HG03432 (cell line): ENCODE data around the gene SLC35A4.
"Not testable (repeated sequence)": the region's sequence is repeated elsewhere in the genome, so short reads cannot be mapped to it uniquely, and the experiment has no call there.

ENCODE experiments used
- ATAC-seq: cut with Tn5 transposase; IDR thresholded peaks from one replicate; pipeline ENCODE4 v1.9.1; 2021; ENCODE audit warnings: mild to moderate bottlenecking, moderate library complexity; ENCODE audit not compliant: unreplicated experiment

SLC35A4 gene

DNA sequence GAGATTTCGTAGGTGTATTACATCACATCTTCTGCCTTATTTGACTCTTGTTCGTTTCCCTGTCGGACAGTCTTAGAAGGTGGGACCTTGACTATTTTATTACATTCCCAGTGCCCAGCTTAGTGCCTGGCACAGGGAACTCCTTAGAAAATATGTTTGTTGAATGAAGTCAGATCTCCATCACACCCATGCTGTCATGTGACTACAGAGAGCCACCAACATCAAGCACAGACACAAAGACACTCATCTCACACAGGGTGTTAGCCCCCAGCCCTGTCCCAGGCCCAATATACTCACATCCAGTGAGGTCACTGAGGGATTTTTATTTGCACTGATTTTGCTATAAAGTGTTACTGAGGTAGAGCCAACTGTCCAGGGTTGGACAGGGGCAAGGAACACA lies 6.7 kb upstream of the SLC35A4 start:
- ATAC-seq, result no peak

DNA sequence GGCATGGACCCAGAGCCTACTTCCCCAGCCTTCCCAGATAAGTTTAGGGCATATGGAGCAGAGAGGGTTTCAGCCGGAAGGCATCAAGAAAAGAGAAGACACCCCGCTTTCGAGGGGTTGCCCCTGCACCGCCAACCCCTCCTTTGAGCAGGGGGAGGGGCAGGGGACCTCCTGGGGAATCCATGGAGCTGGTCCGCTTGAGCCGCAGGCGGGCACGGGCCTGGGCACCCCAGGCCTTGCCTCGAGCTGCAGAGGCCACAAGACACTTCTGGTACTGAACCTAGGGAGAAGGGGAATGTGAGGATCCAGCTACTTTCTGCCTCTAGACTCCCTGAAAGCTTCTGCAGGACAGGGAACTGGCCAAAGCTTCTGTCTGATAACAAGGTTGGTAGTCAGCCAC lies 6.1 kb upstream of the SLC35A4 start:
- ATAC-seq, result no peak

DNA sequence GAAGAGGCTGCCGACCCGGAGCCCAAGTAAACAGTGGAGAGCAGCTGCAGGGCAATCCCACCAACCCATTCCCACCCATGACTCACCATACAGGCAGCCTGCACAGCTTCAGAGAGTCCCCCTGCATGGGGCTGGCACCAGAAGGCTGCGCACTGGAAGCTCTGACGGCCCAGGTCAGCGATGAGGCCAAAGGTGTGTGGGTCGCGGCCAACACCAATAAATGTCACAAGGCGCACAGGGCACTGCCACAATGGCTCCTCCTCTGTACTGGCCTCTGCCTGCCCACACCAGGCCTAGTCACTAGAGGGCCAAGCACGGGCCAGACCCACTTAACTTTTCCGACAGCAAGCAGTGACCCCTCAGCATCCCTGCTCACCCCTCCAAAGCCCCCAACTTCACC lies 4.4 kb upstream of the SLC35A4 start:
- ATAC-seq, result no peak

DNA sequence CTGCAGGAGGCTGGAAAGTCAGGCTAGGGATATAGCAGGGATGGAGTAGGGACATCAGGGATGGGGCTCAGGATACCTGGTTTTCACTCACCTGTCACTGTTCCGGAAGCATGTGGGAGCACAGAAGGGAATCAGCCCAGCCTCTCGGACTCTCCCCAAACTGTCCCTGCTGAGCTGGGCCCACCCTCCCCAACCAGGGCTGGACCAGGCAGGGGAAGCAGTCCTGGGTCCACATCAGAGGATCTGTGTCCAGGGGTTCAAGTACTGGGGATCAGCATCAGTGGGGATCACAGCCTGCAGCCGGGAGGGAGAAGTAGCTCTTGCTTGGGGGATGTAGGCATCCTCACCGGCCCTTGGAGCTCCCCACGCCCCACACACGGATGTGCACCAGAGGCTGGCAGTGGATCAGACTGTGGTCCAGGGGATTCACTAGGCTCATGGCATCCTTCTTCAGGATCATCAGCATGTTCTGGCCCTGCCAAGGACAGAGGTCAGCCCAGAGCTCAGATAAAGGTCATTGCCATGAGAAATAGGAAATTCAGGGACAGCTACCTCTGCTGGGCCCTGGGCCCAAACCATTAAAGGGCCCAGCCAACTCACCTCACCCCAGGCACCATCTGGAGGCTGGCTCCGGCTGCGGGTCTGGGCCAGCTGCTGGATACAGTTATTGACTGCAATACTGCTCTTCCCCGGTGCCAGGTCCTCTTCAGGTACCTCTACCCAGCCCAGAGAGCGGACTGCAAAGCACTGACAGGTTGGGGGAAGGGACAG lies 2.7 kb upstream of the SLC35A4 start:
- no peak for ATAC-seq

DNA sequence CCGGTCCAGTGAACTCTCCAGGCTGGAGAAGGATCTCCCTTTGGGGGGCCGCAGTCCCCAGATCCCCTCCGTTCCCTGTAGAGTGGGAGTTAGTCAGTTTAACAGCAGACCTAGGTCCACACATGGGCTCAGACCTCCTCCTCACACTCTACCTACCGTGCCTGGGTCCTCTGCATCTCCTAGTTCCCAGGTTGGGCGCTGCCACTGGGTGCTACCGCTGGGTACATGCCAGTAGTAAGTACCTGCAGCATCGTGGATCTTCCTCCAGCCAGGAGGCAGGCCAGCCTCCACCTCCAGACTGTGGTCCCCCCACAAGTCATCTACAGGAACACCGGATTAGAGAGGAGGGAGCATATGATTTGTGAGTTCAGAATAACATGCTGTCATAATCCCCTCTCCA lies 1.0 kb upstream of the SLC35A4 start:
- no peak for ATAC-seq

DNA sequence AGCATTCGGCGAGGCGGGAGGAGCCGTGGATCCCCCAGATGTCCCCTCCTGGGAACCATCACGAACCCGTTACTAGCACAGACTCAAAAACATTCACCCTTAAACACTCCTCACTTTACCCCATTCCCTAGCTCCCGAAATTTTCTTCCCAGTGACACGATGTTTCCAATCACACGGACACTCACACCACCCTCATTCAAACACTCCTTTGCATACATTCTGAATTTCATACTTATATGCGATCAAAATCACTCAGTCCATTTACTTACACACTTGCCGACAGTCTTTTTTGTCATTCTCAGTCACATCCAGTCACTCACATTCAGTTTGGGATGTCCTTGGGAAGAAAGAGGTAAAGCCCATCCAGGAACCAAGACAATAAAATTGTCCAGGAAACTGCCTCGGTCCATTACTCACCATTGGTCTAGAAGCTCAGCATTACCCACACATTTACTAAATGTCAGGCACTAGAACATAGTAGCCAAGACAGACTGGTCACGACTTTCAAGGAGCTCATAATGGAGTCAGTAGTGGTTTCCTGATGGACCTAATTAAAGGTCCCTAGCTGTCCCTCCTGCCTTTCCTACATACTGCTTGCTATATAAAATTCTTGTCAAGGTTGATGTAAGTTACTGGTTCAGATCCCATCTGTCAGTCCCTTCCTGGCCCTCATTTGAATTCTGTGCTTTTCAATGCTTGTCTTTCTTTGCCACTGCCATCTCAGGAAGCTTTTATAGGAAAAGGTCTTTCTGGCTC lies 574 bp downstream of the SLC35A4 start:
- no peak for ATAC-seq

DNA sequence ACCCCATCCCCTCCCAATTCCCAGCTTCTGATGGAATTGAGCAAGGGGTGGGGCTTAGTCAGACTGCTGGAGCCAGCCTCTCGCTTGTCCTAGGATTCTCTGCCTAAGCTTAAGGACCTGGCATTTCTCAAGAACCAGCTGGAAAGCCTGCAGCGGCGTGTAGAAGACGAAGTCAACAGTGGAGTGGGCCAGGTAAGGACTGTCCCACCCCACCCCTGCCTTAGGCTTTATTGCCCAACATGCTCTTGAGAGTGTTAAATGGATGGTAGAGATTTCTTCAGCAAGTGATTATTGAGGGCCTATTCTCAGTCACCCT lies 1.1 kb downstream of the SLC35A4 start:
- ATAC-seq, result no peak

DNA sequence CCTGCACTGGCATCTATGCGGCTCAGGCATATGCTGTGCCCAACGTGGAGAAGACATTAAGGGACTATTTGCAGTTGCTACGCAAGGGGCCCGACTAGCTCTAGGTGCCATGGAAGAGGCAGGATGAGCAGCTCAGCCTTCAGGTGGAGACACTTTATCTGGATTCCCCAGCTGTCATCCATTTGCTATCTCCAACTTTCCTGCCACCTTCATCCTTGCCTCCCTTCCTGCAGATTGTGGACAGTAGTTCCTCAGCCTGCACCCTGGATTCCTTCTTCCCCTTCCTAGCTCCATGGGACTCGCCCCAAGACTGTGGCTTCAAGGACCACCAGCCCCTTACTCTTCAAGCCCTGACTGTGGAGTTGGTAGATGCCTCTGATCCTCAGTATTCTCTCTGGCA lies 2.0 kb downstream of the SLC35A4 start:
- no peak for ATAC-seq

DNA sequence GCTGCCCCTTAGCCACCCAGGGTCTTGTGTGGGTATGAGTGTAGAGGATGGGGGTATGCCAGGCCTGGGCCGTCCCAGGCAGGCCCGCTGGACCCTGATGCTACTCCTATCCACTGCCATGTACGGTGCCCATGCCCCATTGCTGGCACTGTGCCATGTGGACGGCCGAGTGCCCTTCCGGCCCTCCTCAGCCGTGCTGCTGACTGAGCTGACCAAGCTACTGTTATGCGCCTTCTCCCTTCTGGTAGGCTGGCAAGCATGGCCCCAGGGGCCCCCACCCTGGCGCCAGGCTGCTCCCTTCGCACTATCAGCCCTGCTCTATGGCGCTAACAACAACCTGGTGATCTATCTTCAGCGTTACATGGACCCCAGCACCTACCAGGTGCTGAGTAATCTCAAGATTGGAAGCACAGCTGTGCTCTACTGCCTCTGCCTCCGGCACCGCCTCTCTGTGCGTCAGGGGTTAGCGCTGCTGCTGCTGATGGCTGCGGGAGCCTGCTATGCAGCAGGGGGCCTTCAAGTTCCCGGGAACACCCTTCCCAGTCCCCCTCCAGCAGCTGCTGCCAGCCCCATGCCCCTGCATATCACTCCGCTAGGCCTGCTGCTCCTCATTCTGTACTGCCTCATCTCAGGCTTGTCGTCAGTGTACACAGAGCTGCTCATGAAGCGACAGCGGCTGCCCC lies 2.6 kb downstream of the SLC35A4 start:
- ATAC-seq, result no peak

DNA sequence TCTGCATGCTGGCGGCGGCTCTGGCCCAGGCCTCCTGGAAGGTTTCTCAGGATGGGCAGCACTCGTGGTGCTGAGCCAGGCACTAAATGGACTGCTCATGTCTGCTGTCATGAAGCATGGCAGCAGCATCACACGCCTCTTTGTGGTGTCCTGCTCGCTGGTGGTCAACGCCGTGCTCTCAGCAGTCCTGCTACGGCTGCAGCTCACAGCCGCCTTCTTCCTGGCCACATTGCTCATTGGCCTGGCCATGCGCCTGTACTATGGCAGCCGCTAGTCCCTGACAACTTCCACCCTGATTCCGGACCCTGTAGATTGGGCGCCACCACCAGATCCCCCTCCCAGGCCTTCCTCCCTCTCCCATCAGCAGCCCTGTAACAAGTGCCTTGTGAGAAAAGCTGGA lies 3.2 kb downstream of the SLC35A4 start:
- no peak for ATAC-seq

DNA sequence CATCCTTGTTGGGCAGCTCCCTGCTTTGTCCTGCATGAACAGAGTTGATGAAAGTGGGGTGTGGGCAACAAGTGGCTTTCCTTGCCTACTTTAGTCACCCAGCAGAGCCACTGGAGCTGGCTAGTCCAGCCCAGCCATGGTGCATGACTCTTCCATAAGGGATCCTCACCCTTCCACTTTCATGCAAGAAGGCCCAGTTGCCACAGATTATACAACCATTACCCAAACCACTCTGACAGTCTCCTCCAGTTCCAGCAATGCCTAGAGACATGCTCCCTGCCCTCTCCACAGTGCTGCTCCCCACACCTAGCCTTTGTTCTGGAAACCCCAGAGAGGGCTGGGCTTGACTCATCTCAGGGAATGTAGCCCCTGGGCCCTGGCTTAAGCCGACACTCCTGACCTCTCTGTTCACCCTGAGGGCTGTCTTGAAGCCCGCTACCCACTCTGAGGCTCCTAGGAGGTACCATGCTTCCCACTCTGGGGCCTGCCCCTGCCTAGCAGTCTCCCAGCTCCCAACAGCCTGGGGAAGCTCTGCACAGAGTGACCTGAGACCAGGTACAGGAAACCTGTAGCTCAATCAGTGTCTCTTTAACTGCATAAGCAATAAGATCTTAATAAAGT lies 3.9 kb downstream of the SLC35A4 start:
- no peak for ATAC-seq

DNA sequence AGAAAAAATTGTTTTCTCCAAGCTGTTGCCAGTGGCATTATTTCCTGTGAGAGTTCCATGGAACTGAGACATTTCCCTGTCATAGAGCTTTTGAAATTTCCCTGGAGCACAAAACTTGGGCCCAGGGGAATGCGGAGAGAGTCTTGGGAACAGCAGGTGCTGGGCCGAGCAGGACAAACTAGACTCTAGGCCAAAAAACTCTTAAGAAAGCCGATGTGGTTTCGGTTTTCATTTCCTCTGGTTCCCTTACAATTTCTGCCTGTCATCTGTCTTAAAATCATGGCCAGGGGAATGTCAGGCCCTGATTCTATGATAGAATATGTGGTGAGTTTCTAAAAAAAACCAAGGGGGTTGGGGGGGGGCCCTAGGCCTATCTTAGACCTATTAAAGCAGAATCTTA lies 4.6 kb downstream of the SLC35A4 start:
- ATAC-seq, result peak; percentile 23

DNA sequence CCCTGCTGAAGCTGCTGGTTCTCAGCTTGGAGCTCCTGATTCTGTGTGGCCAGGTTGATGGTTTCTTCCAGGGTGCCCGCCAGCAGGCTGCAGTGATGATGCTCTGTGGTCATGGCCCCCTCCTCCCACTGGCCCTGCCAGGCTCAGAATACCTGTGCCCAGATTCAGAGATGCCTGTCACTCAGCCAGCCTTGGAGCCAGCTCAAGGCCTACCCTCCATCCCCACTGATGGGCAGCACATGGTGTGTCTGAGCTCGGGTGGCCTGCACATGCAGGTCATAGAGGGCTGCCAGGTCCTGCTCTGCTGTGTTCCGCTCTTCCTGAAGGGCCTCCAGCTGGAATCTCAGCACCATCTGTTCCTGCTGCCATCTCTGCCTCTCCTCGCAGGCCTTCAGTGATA lies 5.4 kb downstream of the SLC35A4 start:
- ATAC-seq, result no peak

DNA sequence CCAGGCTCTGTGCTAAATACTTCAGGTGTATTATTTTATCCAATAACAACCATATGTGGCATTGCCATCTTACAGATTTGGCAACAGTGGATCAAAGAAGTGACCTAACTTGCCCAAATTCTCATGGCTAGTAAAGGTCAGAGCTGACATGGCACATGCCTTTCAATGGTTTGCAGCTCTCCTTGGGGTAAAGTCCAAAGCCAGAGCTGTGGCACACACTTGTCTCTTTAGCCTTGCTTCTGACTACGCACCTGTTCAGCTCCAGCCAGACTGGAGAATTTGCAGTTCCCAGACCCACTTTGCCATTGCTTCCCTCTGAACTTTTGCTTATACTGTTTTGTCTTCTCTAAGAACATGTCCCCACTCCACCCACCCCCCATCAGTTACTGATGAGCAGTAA lies 5.9 kb downstream of the SLC35A4 start:
- no peak for ATAC-seq

DNA sequence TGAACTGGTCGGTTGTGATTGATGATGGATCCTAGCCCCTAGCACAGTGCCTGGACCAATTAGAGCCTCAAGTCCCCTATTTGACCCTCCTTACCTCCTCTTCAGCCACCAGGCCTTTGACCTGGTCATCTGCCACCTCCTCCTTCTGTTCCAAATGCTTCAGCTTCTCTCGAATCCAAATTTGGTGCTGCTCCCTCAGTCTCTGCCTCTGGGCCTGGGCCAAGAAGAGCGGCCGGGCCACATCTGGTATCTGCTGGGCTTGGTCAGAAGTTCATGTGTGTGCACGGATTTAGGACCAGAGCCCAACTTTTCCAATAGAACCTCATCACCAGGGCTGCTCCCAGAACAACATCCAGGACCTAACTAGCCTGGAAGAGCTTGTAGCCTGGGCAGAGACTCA lies 6.5 kb downstream of the SLC35A4 start:
- ATAC-seq, result no peak

DNA sequence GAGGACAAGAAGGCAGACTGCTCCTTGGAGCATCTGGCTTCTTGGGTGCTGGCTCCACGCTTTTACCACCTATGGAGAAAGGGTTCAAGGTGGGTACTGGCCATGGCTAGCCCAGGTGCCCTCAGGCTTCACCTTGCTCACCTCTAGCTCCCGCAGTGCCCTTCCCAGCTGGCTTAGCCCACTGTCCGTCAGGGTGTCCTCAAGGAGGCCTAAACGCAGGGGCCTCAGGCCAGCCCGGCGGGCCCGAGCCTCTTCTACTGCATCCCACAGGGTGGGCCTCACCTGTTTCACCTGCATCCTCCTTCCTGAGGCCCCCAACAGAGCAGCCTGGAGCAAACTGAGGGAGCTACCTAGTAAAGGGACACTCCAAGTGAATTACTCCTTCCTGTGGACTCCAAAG lies 9.1 kb downstream of the SLC35A4 start:
- ATAC-seq, result no peak

DNA sequence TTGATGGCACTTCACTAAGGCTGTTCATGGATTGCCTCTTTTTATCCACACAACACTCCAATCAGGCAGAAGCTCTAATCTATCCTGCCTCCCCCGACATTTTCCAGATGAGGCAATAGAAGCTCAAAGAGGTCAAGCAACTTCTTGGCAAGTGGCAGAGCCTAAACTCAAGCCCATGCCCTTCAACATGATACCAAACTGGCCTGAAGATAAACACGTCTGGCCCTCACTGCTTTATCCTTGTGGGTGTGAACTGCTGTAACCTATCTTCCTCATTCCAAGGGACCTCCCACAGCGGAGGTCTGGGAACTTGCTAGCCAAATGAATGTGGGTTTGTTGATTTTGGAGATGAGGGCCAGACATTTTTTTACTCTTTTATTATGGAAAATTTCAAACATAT lies 9.5 kb downstream of the SLC35A4 start:
- ATAC-seq, result no peak

DNA sequence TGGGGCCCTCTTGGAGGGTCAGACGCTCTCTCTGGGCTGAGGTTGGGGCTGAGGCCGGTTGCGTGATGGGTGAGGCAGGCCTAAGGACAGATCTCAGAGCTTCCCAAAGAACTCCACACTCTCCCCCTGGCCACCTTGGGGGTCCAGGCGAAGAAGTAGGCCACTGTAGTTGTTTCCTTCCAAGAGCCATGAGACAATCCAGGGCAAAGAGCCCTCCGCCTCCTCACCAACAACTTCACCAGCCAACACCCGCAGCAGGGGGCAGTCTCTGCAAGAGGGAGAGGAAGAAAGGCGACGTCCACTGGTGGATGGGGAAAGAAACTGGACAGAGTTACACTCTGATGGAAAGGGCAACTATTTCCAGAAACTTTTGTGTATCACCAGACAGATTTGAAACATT lies 10.7 kb downstream of the SLC35A4 start:
- ATAC-seq, result no peak

DNA sequence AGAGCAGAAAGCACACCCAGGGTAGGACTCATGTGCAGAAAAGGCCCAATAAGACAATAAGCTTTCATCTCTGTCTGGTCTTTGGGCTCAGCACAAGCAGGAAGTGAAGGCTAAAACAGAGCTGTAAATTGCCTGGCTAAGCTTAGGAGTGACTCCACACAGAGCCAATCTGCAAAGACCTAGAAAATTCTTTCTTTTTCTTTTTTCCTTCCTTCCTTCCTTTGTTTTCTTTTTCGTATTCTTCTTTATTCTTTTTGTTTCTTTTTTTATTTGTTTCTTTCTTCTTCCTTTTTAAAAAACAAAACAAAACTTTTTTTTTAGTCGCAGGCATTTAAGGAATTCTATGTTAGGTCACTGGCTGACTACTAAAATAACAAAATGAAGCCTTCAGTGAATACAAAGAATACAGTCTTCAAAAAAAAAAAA lies 12.2 kb downstream of the SLC35A4 start:
- no peak for ATAC-seq

DNA sequence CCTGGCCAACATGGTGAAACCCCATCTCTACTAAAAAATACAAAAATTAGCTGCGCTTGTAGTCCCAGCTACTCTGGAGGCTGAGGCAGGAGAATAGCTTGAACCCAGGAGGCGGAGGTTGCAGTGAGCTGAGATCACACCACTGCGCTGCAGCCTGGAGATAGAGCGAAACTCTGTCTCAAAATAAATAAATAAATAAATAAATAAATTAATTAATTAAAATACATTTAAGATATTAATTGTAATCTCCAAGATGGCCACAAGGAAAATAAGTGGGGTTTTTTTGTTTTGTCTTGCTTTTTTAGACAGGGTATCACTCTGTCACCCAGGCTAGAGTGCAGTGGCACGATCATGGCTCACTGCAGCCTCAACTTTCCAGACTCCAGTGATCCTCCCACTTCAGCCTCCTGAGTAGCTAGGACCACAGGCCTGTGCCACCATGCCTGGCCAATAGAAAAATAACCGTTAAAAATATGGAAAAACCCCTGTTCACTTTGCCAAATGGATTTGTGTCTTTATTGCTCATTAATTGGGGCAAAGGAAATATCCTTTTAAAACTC lies 14.6 kb downstream of the SLC35A4 start:
- not testable (repeated sequence) for ATAC-seq

DNA sequence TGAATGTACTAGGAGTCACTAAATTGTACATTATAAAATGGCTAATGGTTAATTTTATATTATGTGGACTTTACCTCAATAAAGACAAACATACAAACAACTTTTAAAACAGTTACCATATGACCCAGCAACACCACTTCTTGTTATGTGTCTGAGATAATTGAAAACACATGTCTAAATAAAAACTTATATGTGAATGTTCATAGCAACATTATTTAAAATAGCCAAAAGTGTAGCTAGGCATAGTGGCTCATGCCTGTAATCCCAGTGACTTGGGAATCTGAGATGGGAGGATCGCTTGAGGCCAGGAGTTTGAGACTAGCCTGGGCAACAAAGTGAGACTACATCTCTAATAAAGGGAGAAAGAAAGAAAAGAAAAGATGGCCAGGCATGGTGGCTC lies 22.9 kb downstream of the SLC35A4 start:
- ATAC-seq, result no peak
